Ishikawa (cell line): ENCODE results near the gene CHIT1.

Experiments used
- CEBPB ChIP-seq: IDR thresholded peaks from 2 replicates; pipeline ENCODE4 v1.6.1; 2012
- EGR1 ChIP-seq: IDR thresholded peaks from 2 replicates; pipeline ENCODE4 v1.6.1; 2012
- EP300 ChIP-seq: IDR thresholded peaks from 2 replicates; pipeline ENCODE4 v1.6.1; 2012; ENCODE audit warnings: borderline replicate concordance
- MAX ChIP-seq: IDR thresholded peaks from 2 replicates; pipeline ENCODE4 v1.6.1; 2012
- RAD21 ChIP-seq: IDR thresholded peaks from 2 replicates; pipeline ENCODE4 v1.6.1; 2012; ENCODE audit warnings: low read depth
- TAF1 ChIP-seq: IDR thresholded peaks from 2 replicates; pipeline ENCODE4 v1.6.1; 2012; ENCODE audit warnings: low read depth, mild to moderate bottlenecking

DNA sequence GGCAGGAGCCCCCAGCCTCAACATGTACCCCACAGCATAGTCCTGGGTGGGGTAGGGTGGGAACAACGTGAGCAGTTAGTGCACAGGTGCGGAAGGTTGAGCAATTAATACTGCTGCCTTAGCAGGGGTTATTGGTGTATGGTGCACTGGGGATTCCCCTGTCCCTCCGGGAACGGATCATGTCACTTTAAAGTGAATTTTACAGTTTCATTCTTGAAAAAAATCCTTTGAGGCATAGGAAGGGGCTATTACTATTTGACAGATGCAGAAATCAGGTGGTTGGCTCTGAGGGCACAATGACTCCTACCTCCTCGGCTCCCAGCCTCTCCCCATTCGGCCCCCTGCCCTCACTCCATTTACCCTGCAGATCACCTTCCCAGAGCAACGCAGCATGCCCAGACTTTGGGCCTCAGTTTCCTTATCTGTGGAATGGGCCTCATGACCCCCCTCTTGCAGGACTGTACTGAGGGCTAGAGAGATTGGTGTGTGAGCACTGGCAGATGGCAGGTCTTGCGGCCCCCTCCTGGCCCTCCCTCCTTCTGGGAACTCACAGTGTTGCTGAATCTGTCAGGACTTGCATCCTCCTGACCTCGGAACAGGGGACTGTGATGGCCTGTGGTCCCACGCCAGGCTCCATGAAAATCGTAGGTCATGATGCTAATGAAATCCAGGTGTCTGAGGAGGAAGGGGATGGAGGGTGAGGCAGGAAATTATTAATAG, 48.7 kb downstream of the CHIT1 start:
- TF ChIP-seq TAF1 = no peak
- TF ChIP-seq CEBPB = no peak
- TF ChIP-seq EP300 = no peak
- TF ChIP-seq EGR1 = no peak
- TF ChIP-seq RAD21 = no peak
- TF ChIP-seq MAX = no peak
